Coronary artery (tissue), 2 donors: Measurements from ENCODE around the gene GRK6.

ENCODE experiments used
- DNase-seq: peaks from one replicate; pipeline ENCODE4 v3.0.0-alpha.2; 2017; ENCODE audit warnings: low spot score
- H3K27ac ChIP-seq, 2 donors: fragments of 200-600 bp; sonication (generic); one replicate each; pipeline ENCODE4 v1.5.1; 2016 to 2019
- H3K4me3 ChIP-seq: fragments of 200-600 bp; sonication (generic); 2 replicates; pipeline ENCODE4 v1.5.1; 2016; ENCODE audit warnings: mild to moderate bottlenecking, moderate library complexity
- TF ChIP-seq, protein P1 (sequence below): fragments of 200-600 bp; sonication (generic); IDR thresholded peaks from one replicate; pipeline ENCODE4 v1.5.1; 2019; ENCODE audit warnings: antibody characterized with exemption

Gene GRK6

DNA sequence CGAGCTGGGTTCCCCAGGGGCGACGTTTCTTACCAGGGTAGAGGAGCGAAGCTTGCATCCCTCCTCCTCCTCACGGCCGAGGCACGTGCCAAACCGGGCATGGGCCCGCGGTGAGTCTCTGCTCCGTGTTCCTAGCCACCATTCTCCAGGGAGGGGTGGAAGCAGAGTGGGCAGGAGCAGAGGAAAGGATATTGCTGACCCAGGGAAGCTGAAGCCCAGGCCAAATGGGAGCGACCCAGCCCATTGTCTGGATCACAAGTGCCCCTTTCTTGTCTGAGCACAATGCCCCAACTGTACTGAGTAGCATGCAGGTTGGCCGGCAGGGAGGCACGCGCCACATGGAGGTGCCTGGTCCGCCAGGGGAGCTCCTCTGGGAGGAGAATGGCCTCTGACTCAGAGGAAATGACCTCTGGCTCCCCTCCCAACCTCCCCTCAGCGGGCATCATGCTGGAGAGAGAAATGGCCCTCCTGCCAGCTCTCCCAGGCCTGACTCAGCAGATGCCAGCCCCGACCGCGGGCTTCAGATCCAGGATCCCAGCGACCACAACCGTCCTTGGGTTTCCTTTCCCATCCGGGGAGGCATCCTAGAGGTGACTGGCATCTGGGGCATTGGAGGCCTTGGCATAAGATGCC lies 21.3 kb downstream of the GRK6 start:
- no peak overlapping the region for H3K27ac ChIP-seq
- no peak for DNase-seq
- TF ChIP-seq, protein P1, sequence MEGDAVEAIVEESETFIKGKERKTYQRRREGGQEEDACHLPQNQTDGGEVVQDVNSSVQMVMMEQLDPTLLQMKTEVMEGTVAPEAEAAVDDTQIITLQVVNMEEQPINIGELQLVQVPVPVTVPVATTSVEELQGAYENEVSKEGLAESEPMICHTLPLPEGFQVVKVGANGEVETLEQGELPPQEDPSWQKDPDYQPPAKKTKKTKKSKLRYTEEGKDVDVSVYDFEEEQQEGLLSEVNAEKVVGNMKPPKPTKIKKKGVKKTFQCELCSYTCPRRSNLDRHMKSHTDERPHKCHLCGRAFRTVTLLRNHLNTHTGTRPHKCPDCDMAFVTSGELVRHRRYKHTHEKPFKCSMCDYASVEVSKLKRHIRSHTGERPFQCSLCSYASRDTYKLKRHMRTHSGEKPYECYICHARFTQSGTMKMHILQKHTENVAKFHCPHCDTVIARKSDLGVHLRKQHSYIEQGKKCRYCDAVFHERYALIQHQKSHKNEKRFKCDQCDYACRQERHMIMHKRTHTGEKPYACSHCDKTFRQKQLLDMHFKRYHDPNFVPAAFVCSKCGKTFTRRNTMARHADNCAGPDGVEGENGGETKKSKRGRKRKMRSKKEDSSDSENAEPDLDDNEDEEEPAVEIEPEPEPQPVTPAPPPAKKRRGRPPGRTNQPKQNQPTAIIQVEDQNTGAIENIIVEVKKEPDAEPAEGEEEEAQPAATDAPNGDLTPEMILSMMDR: no peak
- H3K4me3 ChIP-seq: peak overlapping the region; percentile 88

DNA sequence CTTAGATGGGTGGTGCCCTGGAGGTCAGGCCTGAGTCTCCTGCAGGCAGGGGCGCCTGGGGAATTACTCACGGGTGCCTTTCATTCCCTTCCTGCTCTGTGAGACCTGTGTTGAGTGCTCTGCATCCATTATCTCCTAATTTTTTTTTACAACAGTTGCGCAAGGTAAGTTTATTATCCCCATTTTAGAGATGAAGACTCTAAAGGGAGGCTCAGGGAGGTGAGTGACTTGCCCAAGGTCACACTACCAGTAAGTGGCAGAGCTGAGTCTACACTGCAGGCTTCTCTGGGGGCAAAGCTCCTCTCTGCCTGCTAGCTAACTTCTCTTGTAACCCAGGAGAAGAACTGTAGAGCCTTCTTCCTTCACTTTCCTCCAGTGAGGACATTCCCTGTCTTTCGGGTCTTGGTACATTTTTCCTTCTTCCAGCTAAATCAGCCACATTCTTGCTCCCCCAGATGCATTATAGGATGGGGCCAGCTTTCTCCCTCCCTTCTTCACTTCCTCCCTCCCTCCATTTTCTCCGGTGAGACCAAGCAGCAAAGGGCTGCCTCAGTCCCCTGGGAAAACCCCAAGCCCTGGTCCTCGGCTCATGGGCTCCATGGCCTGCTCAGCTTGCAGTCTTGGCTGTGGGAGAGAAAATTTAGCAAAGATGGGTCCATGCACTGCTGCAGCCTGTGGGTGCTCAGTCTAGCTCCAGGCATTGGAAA lies 21.9 kb downstream of the GRK6 start:
- TF ChIP-seq, protein P1: no peak
- Histone ChIP-seq H3K27ac (no peak overlapping the region), H3K4me3 (no peak overlapping the region)
- no peak for DNase-seq

DNA sequence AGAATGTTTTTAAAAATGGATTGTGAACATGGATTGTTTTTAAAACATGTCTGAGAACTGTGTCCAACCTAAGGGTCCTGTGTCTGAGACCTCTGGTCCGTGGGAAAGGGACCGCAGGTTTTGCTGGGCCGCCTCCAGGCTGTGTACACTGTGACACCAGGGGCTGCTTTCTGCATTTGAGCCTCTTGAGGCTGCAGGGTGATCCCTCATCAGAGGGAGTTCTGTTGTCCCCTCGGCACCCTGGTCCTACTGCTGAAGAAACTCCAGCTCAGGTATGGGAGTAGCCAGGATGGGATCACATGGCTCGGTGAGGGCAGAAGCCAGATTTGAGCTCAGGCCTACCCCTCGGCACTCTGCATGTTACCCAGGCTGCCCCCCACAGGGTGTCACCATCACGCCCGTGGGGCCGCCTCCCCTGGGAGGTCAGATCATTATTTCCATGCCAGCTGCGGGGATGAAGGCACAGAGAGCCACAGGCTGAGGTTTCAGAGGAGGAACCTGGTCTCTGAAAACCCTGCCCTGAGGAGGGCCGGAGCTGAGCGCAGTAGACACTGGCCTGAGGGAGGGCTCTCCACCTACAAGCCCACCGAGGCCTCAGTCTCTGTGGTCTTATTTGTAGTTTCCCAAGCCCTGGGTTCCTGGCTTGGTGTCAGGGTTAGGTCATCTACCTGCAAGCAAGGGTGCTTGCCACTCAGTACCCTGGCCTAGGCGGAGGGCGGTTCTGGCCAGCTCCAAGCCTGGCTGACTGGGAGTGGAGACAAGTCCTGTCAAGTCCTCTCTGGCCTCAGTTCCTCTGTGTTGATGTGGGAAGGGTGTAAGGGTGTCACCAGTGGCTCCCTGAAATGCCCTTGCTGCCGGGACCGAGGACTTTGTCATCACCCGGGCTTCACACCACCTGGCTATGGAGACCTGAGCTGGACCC lies 22.9 kb downstream of the GRK6 start:
- H3K27ac ChIP-seq: no peak overlapping the region
- TF ChIP-seq, protein P1: no peak
- DNase-seq: no peak
- no peak overlapping the region for H3K4me3 ChIP-seq

DNA sequence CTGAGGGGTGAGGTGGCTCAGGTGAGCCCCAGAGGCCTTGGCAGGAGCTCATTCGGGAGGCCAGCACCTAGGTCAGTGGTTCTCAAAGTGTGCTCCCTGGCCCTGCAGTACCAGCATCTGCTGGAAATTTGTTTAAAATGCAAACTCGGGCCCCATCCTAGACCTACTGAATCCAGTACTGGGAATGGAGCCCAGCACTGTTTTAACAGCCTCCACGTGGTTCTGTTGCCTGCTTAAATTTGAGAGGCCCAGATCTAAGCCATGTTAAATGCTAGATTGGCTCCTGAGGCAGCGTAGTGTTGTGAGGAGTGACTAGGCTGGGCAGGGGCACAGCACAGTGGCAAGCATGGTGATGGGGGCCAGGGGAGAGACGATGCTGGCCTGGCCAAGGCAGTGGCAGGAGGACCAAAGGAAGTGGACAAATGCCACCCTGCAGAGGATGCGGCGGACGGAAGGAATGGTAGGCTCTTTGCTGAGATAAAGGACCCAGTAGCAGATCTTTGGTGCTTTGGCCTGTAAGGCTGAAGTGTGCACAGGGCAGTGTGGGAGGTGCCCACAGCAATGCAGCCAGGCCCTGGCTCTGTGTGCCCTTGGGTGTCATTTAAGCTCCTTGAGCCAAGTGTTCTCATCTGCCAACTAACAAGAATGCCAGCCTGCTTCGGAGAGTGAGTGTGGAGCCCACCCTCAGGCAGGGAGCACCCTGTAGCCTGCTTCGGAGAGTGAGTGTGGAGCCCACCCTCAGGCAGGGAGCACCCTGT lies 24.4 kb downstream of the GRK6 start:
- Histone ChIP-seq H3K4me3 (no peak overlapping the region), H3K27ac (no peak overlapping the region)
- no peak for DNase-seq
- TF ChIP-seq, protein P1: no peak

DNA sequence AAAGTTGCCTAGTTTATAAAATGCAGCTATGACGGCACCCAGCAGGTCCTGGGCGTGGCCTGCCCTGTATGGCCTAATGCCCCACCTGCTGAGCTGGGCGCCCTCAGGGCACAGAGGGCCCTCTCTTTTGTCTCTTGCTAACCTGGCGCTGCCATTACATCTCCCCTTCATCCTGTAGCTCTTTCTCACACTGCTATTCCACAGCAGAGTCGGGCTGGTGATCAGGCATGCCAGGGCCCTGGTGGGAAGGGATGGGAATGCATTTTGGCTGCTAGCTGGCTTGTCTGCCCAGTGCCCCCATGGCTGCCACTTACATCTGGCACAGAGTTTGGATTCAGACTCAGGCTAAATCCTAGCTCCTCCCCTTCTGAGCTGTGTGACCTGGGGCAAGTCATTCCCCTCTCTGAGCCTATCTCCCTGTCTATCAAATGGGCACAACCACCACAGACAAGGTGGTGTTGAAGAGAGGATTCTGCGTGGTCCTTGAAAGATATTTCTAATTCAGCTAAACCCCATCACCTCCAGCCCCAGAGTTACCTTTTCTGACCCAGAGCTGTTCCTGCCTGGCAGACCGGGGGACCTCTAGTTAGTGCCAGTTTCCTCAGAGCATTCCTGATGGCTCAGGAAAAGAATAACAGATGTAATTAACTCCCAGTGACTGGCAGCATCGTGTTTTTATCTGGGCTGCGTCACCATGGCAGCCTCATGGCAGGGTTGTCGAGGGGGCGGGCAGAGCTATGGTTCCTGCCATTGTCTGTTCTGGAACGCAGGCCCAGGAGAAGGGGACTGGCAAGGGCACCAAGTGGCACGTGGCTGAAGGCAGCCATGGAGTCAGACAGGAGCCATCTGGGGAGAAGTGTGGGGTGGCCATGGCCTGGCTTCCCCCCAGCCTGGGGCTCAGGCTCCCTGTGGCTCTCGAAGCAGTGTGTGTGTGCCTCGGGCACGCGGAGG lies 26.5 kb downstream of the GRK6 start:
- TF ChIP-seq, protein P1: no peak
- H3K4me3 ChIP-seq: no peak overlapping the region
- DNase-seq: no peak
- no peak overlapping the region for H3K27ac ChIP-seq
